ENCODE measurements around the gene ARHGEF7.

Gene ARHGEF7

DNA sequence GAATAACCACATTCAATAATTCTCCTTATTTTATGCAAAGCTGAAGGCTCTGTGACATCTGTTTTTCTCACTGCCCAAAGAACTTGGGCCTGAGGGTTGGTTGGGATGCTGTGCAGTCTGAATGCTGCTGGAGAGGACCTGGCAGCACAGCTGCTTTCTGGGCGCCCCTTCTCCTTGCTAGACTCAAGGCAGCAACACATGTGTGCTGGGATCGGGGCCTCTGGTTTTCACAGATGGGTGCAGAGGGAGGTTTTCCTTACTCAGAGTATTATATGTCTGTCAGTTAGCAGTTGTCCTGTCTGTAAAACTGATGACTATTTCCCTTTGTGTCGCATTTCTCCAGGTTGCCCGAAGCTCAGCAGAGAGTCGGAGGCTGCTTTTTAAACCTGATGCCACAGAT lies 152.1 kb downstream of the ARHGEF7 start:
- DNase-seq (ENCODE audit: low read depth, low spot score) = no peak
- H3K27ac ChIP-seq = no peak overlapping the region

DNA sequence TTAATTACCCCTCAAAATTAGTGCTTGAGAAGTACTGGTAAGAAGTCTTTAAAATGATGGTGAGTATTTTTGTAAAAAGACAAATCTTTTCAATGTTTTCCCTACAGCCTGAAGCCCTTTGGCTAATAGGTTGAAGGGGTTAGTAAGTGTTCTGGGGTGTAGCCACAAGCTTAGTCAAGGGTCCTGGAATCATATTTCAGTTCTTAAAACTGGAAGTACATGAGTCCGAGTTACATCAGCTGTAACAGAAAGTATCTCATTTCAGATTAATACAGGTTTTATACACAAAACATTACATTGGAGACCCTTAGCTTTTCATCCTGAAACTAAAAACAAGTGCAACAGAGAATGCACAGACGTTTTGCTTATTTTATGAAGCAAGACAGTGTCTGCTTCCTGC lies 152.7 kb downstream of the ARHGEF7 start:
- H3K27ac ChIP-seq = no peak overlapping the region
- DNase-seq (ENCODE audit: low read depth, low spot score) = no peak

- no peak for DNase-seq (ENCODE audit: low read depth, low spot score)
- H3K27ac ChIP-seq = no peak overlapping the region
Observed at GRCh38 chr13:111269508-111269907, 154.4 kb downstream of the ARHGEF7 start.

- no peak for DNase-seq (ENCODE audit: low read depth, low spot score)
- H3K27ac ChIP-seq = no peak overlapping the region
Observed at GRCh38 chr13:111270126-111270525, 155.0 kb downstream of the ARHGEF7 start.

- H3K27ac ChIP-seq = no peak overlapping the region
- no peak for DNase-seq (ENCODE audit: low read depth, low spot score)
Observed at GRCh38 chr13:111270765-111271698, 155.9 kb downstream of the ARHGEF7 start.

- DNase-seq (ENCODE audit: low read depth, low spot score) = no peak
- no peak overlapping the region for H3K27ac ChIP-seq
Observed at GRCh38 chr13:111272117-111272516, 157.0 kb downstream of the ARHGEF7 start.

DNA sequence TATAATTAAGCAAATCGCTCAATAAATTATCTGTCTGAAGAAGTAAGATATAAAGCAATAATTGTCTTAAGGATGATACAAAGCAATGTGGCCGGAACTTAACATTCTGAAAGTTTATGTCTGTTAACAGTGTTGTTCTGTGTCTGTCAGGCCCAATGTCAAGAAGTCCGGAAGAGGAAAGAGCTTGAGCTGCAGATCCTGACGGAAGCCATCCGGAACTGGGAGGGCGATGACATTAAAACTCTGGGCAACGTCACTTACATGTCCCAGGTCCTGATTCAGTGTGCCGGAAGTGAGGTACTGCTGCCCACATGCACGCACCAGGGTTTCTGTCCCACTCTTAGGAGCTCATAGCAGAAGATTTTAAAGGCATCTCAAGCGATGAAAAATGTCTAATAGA lies 160.3 kb downstream of the ARHGEF7 start:
- no peak for DNase-seq (ENCODE audit: low read depth, low spot score)
- no peak overlapping the region for H3K27ac ChIP-seq

GRCh38 chr13:111275995-111276618 lies 161.0 kb downstream of the ARHGEF7 start:
- no peak for DNase-seq (ENCODE audit: low read depth, low spot score)
- H3K27ac ChIP-seq = no peak overlapping the region

GRCh38 chr13:111278258-111278657 lies 163.1 kb downstream of the ARHGEF7 start:
- DNase-seq (ENCODE audit: low read depth, low spot score) = no peak
- H3K27ac ChIP-seq = no peak overlapping the region

GRCh38 chr13:111278743-111279652 lies 163.9 kb downstream of the ARHGEF7 start:
- no peak for DNase-seq (ENCODE audit: low read depth, low spot score)
- no peak overlapping the region for H3K27ac ChIP-seq

GRCh38 chr13:111280226-111280625 lies 165.1 kb downstream of the ARHGEF7 start:
- no peak for DNase-seq (ENCODE audit: low read depth, low spot score)
- no peak overlapping the region for H3K27ac ChIP-seq

DNA sequence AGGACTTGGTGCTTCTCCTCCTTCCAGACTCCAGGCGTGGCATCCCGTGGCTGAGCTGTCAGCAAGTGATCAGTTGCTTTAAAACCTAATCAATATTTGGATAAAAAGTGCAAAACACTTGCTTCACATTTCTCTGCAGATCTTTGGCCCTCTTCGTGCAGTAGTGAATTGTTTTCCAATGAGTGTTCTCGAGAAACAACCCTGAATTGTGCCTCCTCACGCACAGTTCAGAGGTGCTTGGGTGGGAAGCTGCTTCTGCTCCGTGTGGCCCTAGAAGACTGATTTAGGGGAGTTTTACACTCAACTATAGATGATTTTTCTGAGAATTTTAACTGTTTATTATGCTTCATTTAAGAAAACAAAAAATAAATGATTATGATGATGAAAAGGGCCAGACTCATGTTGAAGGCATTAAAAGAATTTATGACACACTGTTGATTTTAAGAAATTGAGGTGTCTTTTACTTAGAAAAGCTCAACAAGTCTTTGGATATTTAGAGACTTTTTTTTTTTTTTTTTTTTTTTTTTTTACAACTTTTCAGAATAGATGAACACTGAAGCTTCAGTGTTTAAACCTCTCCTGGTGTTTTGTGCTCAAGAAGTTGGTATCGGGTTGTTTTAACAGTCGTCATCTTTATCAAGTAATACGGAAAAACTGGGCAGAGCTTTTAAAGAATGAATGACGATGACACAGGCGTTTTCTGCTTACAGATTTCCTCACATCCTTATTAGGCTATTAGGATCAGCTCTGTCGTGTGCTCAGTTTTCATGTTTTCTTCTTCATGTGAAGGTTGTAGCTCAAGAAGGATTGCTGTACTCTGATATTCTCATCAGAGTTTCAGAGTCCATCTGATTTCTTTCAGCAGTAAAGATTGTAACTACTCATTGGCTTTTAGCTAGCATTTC lies 165.8 kb downstream of the ARHGEF7 start:
- H3K27ac ChIP-seq = peak overlapping the region; percentile 41
- no peak for DNase-seq (ENCODE audit: low read depth, low spot score)

DNA sequence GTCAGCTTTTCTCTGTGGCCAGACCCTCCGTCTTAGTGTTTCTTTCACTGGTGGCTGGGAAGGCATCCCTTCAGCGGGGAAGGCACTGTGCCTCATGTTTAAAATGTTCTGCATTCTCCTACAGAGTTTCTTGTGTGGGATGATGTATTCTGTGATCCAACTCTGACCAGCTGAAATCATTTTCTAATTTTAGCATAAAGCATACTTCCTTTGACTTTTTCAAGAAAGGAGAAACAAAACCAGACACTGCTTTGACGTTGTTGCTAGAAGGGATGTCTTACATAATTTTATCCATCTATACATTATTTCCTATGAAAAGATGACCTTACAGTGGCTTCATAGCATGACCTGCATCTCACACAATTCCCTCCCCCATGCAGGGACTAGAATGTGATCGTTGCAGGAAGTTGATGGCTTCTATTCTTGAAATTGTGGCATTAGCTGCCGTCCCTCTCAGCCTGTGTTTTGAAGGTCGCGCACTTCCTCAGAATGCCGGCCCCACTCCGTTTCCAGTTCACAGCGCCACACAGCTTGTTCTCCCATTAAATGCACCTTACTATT lies 166.7 kb downstream of the ARHGEF7 start:
- H3K27ac ChIP-seq = peak overlapping the region; percentile 41
- DNase-seq (ENCODE audit: low read depth, low spot score) = no peak

DNA sequence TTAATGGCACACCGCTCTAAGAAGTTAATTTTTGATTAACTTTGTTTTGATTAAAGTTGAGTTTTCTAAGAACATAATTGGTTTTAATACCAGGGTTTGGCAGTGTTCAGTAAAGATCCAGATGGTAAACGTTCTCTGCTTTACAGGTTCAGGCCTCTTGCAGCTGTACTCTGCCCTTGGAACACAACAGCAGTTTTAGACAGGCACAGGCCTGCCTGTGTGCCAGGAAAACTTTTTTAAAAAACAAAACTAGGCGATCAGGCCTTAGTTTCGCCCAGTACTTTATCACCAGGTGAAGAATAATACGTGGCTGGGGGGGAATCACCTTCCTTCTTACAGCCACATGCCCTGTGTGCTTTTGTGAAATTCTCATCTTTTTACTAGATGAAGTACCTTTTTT lies 167.3 kb downstream of the ARHGEF7 start:
- peak overlapping the region; percentile 41 for H3K27ac ChIP-seq
- DNase-seq (ENCODE audit: low read depth, low spot score) = peak; percentile 27

- no peak for DNase-seq (ENCODE audit: low read depth, low spot score)
- peak overlapping the region; percentile 41 for H3K27ac ChIP-seq
Observed at GRCh38 chr13:111282997-111283396, 167.9 kb downstream of the ARHGEF7 start.

DNA sequence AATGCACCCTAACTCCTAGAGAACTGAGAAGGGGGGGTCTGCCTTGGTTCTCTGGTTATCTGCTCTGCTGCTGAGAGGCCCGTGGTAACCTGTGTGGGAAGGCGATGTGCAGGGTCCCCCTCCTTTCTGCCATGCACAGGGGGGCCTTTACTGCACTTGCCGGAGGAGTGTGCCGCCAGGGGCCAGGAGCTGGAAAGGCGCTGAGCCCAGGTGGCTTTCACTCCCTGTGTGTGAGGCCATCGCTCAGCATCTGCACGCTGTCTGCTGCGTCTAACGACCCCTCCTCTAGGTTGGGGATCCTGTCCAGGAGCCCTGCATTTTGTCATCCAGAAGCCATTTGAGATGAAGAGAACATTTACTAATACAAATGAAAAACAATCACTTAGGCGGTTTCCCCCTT lies 168.3 kb downstream of the ARHGEF7 start:
- H3K27ac ChIP-seq = no peak overlapping the region
- no peak for DNase-seq (ENCODE audit: low read depth, low spot score)

- no peak for DNase-seq (ENCODE audit: low read depth, low spot score)
Observed at GRCh38 chr13:111283991-111284390, 168.9 kb downstream of the ARHGEF7 start.

DNA sequence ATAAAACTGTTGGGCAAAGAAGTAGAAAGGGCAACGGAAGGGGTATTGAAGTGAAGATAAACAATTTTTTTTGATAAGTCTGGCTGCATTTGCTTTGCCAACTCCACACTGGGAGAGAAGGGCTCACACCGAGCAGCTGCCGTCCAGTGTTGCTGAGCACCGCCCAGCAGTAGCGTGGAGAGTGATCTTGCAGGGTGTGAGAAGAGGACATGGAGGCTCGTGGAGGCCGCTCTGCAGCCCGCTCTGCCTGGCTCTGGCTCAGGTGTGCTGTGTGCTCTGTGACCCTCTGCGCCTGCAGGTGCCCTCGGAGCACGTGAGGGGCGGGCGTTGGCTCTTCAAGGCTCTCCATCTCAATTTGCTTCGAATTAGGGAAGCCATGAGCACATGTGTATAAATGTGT lies 169.5 kb downstream of the ARHGEF7 start:
- H3K27ac ChIP-seq = no peak overlapping the region
- DNase-seq (ENCODE audit: low read depth, low spot score) = no peak

More at GRCh38 chr13:111283991-111284390, 168.9 kb downstream of the ARHGEF7 start:
- H3K27ac ChIP-seq = no peak overlapping the region

DNA sequence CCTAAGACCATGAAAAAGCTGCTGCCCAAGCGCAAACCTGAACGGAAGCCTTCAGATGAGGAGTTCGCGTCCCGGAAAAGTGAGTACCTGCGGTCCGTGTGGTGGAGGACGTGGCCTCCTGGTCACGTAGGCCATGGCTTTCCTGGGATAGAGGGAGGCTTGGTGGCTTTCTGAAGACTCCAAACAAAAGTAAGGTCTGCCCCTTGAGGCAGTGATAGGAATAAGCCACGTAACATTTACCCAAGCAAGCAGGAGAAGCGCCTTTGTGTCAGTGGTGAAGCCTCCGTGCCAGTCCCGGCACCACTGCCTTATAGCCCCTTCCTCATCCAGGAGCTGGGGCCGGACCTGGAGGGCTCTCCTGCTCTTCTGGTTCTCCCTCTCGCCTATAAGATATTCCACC lies 171.1 kb downstream of the ARHGEF7 start:
- no peak overlapping the region for H3K27ac ChIP-seq
- no peak for DNase-seq (ENCODE audit: low read depth, low spot score)
